ENCODE measurements around the gene OGFOD1. TPM values are rescaled to one million over a fixed set of nuclear protein-coding genes. Genes with fewer than 3 reads are reported as not detected.
"Not testable (repeated sequence)": the region's sequence is repeated elsewhere in the genome, so short reads cannot be mapped to it uniquely, and the experiment has no call there.

The OGFOD1 gene
- polyA plus RNA-seq, 4 donors, result 36.8 to 42.5 (median 37.7) TPM

GRCh38 chr16:56478281-56479049, 27.1 kb downstream of the OGFOD1 start:
- no peak for DNase-seq (ENCODE audit: low read depth in 4 of 4, low spot score in 3 of 4)

- DNase-seq (ENCODE audit: low read depth in 4 of 4, low spot score in 3 of 4), result no peak
Observed at GRCh38 chr16:56479469-56479868, 28.1 kb downstream of the OGFOD1 start.

- DNase-seq (ENCODE audit: low read depth in 4 of 4, low spot score in 3 of 4), result no peak
Observed at GRCh38 chr16:56480776-56481467, 29.6 kb downstream of the OGFOD1 start.

- peak; percentile 5 to 51 (median 33) for DNase-seq (ENCODE audit: low read depth in 4 of 4, low spot score in 3 of 4)
Observed at GRCh38 chr16:56481468-56482122, 30.2 kb downstream of the OGFOD1 start.

GRCh38 chr16:56482683-56483236, 31.4 kb downstream of the OGFOD1 start:
- no peak for DNase-seq (ENCODE audit: low read depth in 4 of 4, low spot score in 3 of 4)

GRCh38 chr16:56483394-56483793, 32.0 kb downstream of the OGFOD1 start:
- no peak for DNase-seq (ENCODE audit: low read depth in 4 of 4, low spot score in 3 of 4)

- DNase-seq (ENCODE audit: low read depth in 4 of 4, low spot score in 3 of 4), result no peak
Observed at GRCh38 chr16:56488035-56488434, 36.7 kb downstream of the OGFOD1 start.

GRCh38 chr16:56488868-56489267, 37.5 kb downstream of the OGFOD1 start:
- DNase-seq (ENCODE audit: low read depth in 4 of 4, low spot score in 3 of 4), result not testable (repeated sequence)

- DNase-seq (ENCODE audit: low read depth in 4 of 4, low spot score in 3 of 4), result no peak
Observed at GRCh38 chr16:56491657-56492261, 40.4 kb downstream of the OGFOD1 start.

GRCh38 chr16:56493126-56493525, 41.8 kb downstream of the OGFOD1 start:
- DNase-seq (ENCODE audit: low read depth in 4 of 4, low spot score in 3 of 4), result no peak

GRCh38 chr16:56493815-56494214, 42.5 kb downstream of the OGFOD1 start:
- DNase-seq (ENCODE audit: low read depth in 4 of 4, low spot score in 3 of 4), result no peak

- DNase-seq (ENCODE audit: low read depth in 4 of 4, low spot score in 3 of 4), result no peak
Observed at GRCh38 chr16:56505181-56505580, 53.8 kb downstream of the OGFOD1 start.

- no peak for DNase-seq (ENCODE audit: low read depth in 4 of 4, low spot score in 3 of 4)
Observed at GRCh38 chr16:56506941-56507340, 55.6 kb downstream of the OGFOD1 start.

GRCh38 chr16:56510544-56510943, 59.2 kb downstream of the OGFOD1 start:
- no peak for DNase-seq (ENCODE audit: low read depth in 4 of 4, low spot score in 3 of 4)

GRCh38 chr16:56512025-56512424, 60.7 kb downstream of the OGFOD1 start:
- no peak for DNase-seq (ENCODE audit: low read depth in 4 of 4, low spot score in 3 of 4)

- no peak for DNase-seq (ENCODE audit: low read depth in 4 of 4, low spot score in 3 of 4)
Observed at GRCh38 chr16:56513091-56513490, 61.7 kb downstream of the OGFOD1 start.

GRCh38 chr16:56513972-56514371, 62.6 kb downstream of the OGFOD1 start:
- no peak for DNase-seq (ENCODE audit: low read depth in 4 of 4, low spot score in 3 of 4)

- DNase-seq (ENCODE audit: low read depth in 4 of 4, low spot score in 3 of 4), result no peak
Observed at GRCh38 chr16:56514845-56515244, 63.5 kb downstream of the OGFOD1 start.

- no peak for DNase-seq (ENCODE audit: low read depth in 4 of 4, low spot score in 3 of 4)
Observed at GRCh38 chr16:56515665-56516064, 64.3 kb downstream of the OGFOD1 start.

- no peak for DNase-seq (ENCODE audit: low read depth in 4 of 4, low spot score in 3 of 4)
Observed at GRCh38 chr16:56517206-56517605, 65.9 kb downstream of the OGFOD1 start.

- DNase-seq (ENCODE audit: low read depth in 4 of 4, low spot score in 3 of 4), result no peak
Observed at GRCh38 chr16:56518425-56518824, 67.1 kb downstream of the OGFOD1 start.
